GM12801 (cell line): ENCODE results near the gene SIAE.

ENCODE experiments used
- CTCF ChIP-seq: IDR thresholded peaks from one replicate; pipeline ENCODE4 v1.5.1; 2011; ENCODE audit warnings: control low read depth; ENCODE audit not compliant: insufficient read length; ENCODE audit errors: extremely low read depth

Gene SIAE

GRCh38 chr11:124648610-124649009, 24.9 kb downstream of the SIAE start:
- TF ChIP-seq CTCF, result no peak

- TF ChIP-seq CTCF, result no peak
Observed at GRCh38 chr11:124646148-124646547, 27.4 kb downstream of the SIAE start.

GRCh38 chr11:124644426-124645280, 28.9 kb downstream of the SIAE start:
- no peak for TF ChIP-seq CTCF

GRCh38 chr11:124643605-124644425, 29.7 kb downstream of the SIAE start:
- no peak for TF ChIP-seq CTCF

- TF ChIP-seq CTCF, result no peak
Observed at GRCh38 chr11:124643042-124643604, 30.4 kb downstream of the SIAE start.

- no peak for TF ChIP-seq CTCF
Observed at GRCh38 chr11:124642628-124643027, 30.9 kb downstream of the SIAE start.

GRCh38 chr11:124640666-124641065, 32.9 kb downstream of the SIAE start:
- no peak for TF ChIP-seq CTCF
